ENCODE results near the gene FCHSD2. TPM values are rescaled to one million over a fixed set of nuclear protein-coding genes. Genes with fewer than 3 reads are reported as not detected.

Gene FCHSD2
- total RNA-seq, 2 donors from 2014 or later = 41.1 to 45.0 TPM

GRCh38 chr11:73114110-73114834 lies 27.8 kb downstream of the FCHSD2 start:
- Mint-ChIP-seq H3K36me3 (ENCODE audit: low read depth) (no peaks in the 10 kb centered on the region), H3K27me3 (no peaks in the 10 kb centered on the region), H3K4me3 (no peak overlapping the region), H3K4me1 (peaks cover 8% of the 10 kb centered on the region), H3K27ac (peak overlapping the region; percentile 49)
- no peak for ATAC-seq
- no peaks in the 10 kb centered on the region for H3K9me3 ChIP-seq (ENCODE audit: control insufficient read depth, low read length, poor library complexity, severe bottlenecking)
- DNase-seq = no peak

DNA sequence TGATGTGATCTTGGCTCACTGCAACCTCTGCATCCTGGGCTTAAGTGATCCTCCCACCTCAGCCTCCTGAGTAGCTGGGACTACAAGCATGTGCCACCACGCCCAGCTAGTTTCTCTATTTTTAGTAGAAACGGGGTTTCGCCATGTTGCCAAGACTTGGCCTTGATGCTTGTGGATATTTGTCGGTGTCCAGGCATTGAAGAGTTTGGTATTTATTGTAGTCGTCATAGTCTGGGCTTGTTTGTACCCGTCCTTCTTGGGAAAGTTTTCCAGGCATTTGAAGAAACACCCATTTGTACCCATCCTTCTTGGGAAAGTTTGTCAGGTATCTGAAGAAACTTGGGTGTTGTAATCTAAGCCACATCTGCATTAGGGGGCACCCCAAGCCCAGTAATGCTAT lies 28.7 kb downstream of the FCHSD2 start:
- peak overlapping the region; percentile 49 for H3K27ac Mint-ChIP-seq
- no peak overlapping the region for H3K4me3 Mint-ChIP-seq
- DNase-seq = no peak
- no peak for ATAC-seq
- H3K36me3 Mint-ChIP-seq (ENCODE audit: low read depth) = no peaks in the 10 kb centered on the region
- H3K4me1 Mint-ChIP-seq = peaks cover 8% of the 10 kb centered on the region
- H3K9me3 ChIP-seq (ENCODE audit: control insufficient read depth, low read length, poor library complexity, severe bottlenecking) = no peaks in the 10 kb centered on the region
- no peaks in the 10 kb centered on the region for H3K27me3 Mint-ChIP-seq

GRCh38 chr11:73107597-73107996 lies 34.5 kb downstream of the FCHSD2 start:
- DNase-seq (no peak), ATAC-seq (no peak)
- H3K9me3 ChIP-seq (ENCODE audit: control insufficient read depth, low read length, poor library complexity, severe bottlenecking) = no peaks in the 10 kb centered on the region
- Mint-ChIP-seq H3K27ac (no peak overlapping the region), H3K4me1 (peaks cover 9% of the 10 kb centered on the region), H3K27me3 (no peaks in the 10 kb centered on the region), H3K4me3 (no peak overlapping the region), H3K36me3 (ENCODE audit: low read depth) (no peaks in the 10 kb centered on the region)

DNA sequence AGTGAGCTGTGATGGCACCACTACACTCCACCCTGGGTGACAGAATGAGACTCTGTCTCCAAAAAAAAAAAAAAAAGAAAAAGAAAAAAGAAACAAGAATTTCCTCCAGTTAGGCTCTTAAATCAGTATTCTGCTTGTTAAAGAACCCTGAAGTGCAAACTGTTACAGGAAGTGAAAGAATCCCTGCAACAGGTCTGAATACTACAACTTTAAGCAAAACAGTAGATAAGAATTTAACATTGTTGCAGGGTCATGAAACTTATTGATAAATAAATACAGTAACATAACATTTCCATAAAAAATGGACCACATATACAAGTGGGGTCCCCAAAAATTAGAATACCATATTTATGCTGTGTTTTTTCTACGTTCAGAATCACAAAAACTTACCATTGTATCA lies 35.8 kb downstream of the FCHSD2 start:
- ATAC-seq (no peak), DNase-seq (no peak)
- Mint-ChIP-seq H3K4me1 (peaks cover 4% of the 10 kb centered on the region), H3K36me3 (ENCODE audit: low read depth) (peaks cover 2% of the 10 kb centered on the region), H3K4me3 (no peak overlapping the region), H3K27ac (no peak overlapping the region), H3K27me3 (no peaks in the 10 kb centered on the region)
- H3K9me3 ChIP-seq (ENCODE audit: control insufficient read depth, low read length, poor library complexity, severe bottlenecking) = no peaks in the 10 kb centered on the region

GRCh38 chr11:73100578-73100977 lies 41.5 kb downstream of the FCHSD2 start:
- ATAC-seq (no peak), DNase-seq (no peak)
- Mint-ChIP-seq H3K27ac (no peak overlapping the region), H3K4me3 (no peak overlapping the region), H3K4me1 (peaks cover 29% of the 10 kb centered on the region), H3K27me3 (no peaks in the 10 kb centered on the region), H3K36me3 (ENCODE audit: low read depth) (peaks cover 4% of the 10 kb centered on the region)
- no peaks in the 10 kb centered on the region for H3K9me3 ChIP-seq (ENCODE audit: control insufficient read depth, low read length, poor library complexity, severe bottlenecking)

- Mint-ChIP-seq H3K4me1 (peaks cover 28% of the 10 kb centered on the region), H3K27me3 (no peaks in the 10 kb centered on the region), H3K36me3 (ENCODE audit: low read depth) (peaks cover 4% of the 10 kb centered on the region), H3K27ac (no peak overlapping the region), H3K4me3 (no peak overlapping the region)
- DNase-seq (no peak), ATAC-seq (no peak)
- H3K9me3 ChIP-seq (ENCODE audit: control insufficient read depth, low read length, poor library complexity, severe bottlenecking) = no peaks in the 10 kb centered on the region
Measured at GRCh38 chr11:73099512-73100266, 42.4 kb downstream of the FCHSD2 start.

DNA sequence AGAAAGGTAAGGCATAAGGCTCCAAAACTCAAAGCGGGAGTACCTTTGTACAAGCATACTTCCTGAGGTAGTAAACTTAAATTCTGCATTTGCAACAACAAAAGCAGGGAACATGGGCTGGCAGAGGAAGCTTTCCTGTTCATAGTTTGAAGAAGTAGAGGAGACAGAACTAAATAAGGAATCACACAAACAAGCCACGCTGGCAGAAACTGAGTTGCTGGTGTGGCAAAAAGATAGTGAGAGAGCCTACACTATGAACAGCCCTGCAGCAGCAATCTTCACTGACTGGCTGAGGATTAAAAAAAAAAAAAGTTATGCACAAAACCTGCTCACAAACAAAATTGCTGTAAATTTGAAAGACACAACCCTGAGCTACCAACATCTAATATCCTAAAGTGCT lies 46.5 kb downstream of the FCHSD2 start:
- no peak for DNase-seq
- H3K36me3 Mint-ChIP-seq (ENCODE audit: low read depth) = peaks cover 3% of the 10 kb centered on the region
- no peaks in the 10 kb centered on the region for H3K9me3 ChIP-seq (ENCODE audit: control insufficient read depth, low read length, poor library complexity, severe bottlenecking)
- H3K27ac Mint-ChIP-seq = no peak overlapping the region
- H3K4me3 Mint-ChIP-seq = no peak overlapping the region
- ATAC-seq = no peak
- no peaks in the 10 kb centered on the region for H3K27me3 Mint-ChIP-seq
- peaks cover 34% of the 10 kb centered on the region for H3K4me1 Mint-ChIP-seq

DNA sequence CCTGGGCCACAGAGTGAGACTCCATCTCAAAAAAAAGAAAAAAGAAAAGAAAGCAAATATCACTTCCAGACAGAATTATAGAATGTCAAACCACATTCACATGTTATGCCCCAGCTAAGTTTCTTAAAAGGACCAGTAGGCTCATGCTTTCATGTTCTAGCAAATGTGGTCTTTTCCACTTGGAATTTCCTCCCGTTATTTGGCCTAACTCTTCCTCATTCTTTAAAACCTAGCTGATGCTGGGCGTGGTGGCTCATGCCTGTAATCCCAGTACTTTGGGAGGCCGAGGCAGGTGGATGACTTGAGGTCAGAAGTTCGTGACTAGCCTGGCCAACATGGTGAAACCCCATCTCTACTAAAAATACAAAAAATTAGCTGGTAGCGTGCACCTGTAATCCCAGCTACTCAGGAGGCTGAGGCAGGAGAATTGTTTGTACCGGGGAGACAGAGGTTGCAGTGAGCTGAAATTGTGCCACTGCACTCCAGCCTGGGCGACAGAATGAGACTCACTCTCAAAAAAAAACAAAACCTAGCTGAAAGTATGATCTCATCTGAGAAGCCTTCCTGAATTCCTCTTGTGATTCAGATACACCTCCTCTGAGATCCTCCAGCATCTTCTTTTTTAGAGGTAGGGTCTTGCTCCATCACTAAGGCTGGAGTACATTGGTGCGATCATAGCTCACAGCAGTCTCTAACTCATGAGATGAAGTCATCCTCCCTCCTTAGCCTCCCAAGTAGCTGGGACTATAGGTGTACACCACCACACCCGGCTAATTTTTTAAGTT lies 50.4 kb downstream of the FCHSD2 start:
- ATAC-seq (no peak), DNase-seq (no peak)
- H3K27ac Mint-ChIP-seq = no peak overlapping the region
- H3K36me3 Mint-ChIP-seq (ENCODE audit: low read depth) = no peaks in the 10 kb centered on the region
- no peak overlapping the region for H3K4me3 Mint-ChIP-seq
- peaks cover 27% of the 10 kb centered on the region for H3K4me1 Mint-ChIP-seq
- no peaks in the 10 kb centered on the region for H3K27me3 Mint-ChIP-seq
- no peaks in the 10 kb centered on the region for H3K9me3 ChIP-seq (ENCODE audit: control insufficient read depth, low read length, poor library complexity, severe bottlenecking)

GRCh38 chr11:73087730-73088129 lies 54.4 kb downstream of the FCHSD2 start:
- H3K27me3 Mint-ChIP-seq = no peaks in the 10 kb centered on the region
- no peak for ATAC-seq
- no peak for DNase-seq
- no peak overlapping the region for H3K27ac Mint-ChIP-seq
- H3K36me3 Mint-ChIP-seq (ENCODE audit: low read depth) = peaks cover 3% of the 10 kb centered on the region
- H3K9me3 ChIP-seq (ENCODE audit: control insufficient read depth, low read length, poor library complexity, severe bottlenecking) = no peaks in the 10 kb centered on the region
- peaks cover 16% of the 10 kb centered on the region for H3K4me1 Mint-ChIP-seq
- no peak overlapping the region for H3K4me3 Mint-ChIP-seq

DNA sequence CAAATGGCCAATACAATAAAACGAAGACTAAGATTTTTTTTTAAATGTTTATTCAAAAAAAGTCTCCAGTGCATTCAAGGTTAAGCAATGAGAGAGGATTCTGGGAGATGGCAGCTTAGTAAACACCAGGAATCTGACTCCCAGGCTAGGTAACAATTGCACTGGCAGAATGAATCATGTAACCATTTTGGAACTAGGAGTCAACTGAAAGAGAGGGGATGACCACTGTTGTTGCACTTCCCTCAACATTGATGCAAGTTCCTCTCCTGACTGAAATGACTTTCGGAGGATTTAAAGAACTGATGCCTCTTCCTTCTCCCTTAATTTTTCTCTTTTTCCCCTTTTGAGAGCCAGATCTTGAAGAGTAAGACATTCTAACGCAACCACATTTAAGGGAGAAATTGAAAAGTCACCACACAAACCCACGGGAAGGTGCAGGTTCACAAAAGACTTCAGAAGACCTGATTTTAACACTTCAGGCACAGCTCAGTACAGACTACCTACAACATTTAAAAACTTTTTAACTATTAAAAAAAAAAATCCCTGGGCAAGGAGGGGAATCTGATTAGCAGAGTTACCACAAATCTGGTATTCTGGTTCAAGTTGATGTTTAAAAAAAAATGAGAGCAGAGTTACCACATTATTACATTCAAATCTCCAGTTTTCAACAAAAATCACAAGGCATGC lies 56.8 kb downstream of the FCHSD2 start:
- H3K4me1 Mint-ChIP-seq = peaks cover 10% of the 10 kb centered on the region
- ATAC-seq (no peak), DNase-seq (no peak)
- H3K27ac Mint-ChIP-seq = no peak overlapping the region
- H3K36me3 Mint-ChIP-seq (ENCODE audit: low read depth) = peaks cover 3% of the 10 kb centered on the region
- H3K27me3 Mint-ChIP-seq = no peaks in the 10 kb centered on the region
- peak overlapping the region; percentile 7 for H3K4me3 Mint-ChIP-seq
- H3K9me3 ChIP-seq (ENCODE audit: control insufficient read depth, low read length, poor library complexity, severe bottlenecking) = no peaks in the 10 kb centered on the region

DNA sequence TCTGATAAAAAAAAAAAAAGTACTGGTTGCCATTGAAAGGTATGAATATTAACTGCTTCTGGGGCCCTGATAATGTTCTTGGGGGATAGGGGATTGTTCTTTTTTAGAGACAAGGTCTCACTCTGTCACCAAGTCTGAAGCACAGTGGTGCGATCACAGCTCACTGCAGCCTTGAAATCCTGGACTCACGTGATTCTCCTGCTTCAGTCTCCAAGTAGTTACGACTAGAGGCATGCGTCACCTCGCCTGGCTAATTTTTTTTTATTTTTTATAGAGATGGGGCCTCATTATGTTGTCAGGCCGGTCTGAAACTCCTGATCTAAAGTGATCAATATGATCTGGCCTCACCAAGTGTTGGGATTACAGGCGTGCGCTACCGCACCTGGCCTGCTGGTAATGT lies 63.5 kb downstream of the FCHSD2 start:
- H3K4me3 Mint-ChIP-seq = no peak overlapping the region
- no peak for DNase-seq
- no peaks in the 10 kb centered on the region for H3K27me3 Mint-ChIP-seq
- peaks cover 4% of the 10 kb centered on the region for H3K36me3 Mint-ChIP-seq (ENCODE audit: low read depth)
- H3K4me1 Mint-ChIP-seq = peaks cover 25% of the 10 kb centered on the region
- no peaks in the 10 kb centered on the region for H3K9me3 ChIP-seq (ENCODE audit: control insufficient read depth, low read length, poor library complexity, severe bottlenecking)
- no peak for ATAC-seq
- no peak overlapping the region for H3K27ac Mint-ChIP-seq

GRCh38 chr11:73077454-73077853 lies 64.7 kb downstream of the FCHSD2 start:
- H3K4me3 Mint-ChIP-seq = no peak overlapping the region
- no peaks in the 10 kb centered on the region for H3K9me3 ChIP-seq (ENCODE audit: control insufficient read depth, low read length, poor library complexity, severe bottlenecking)
- no peaks in the 10 kb centered on the region for H3K27me3 Mint-ChIP-seq
- ATAC-seq (no peak), DNase-seq (no peak)
- H3K27ac Mint-ChIP-seq = no peak overlapping the region
- H3K4me1 Mint-ChIP-seq = peaks cover 35% of the 10 kb centered on the region
- peaks cover 4% of the 10 kb centered on the region for H3K36me3 Mint-ChIP-seq (ENCODE audit: low read depth)

DNA sequence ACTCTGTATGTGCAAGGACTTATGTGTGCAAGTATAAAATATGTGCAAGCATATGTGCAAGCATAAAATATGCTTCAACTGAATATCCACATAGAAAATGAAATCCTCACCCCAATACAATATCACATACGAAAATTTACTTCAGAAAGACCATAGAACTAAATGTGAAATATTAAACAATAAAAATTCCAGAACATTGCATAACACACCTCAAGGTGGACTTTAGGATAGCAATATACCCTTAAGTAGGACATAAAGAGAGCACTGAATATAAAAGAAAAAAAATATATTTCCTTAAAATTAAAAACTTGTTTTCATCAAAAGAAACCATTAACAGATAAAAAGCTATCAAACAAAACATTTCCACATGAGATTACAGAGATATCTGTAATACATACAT lies 67.8 kb downstream of the FCHSD2 start:
- Mint-ChIP-seq H3K27ac (no peak overlapping the region), H3K4me1 (peaks cover 39% of the 10 kb centered on the region), H3K4me3 (no peak overlapping the region), H3K36me3 (ENCODE audit: low read depth) (peaks cover 5% of the 10 kb centered on the region), H3K27me3 (no peaks in the 10 kb centered on the region)
- ATAC-seq (no peak), DNase-seq (no peak)
- no peaks in the 10 kb centered on the region for H3K9me3 ChIP-seq (ENCODE audit: control insufficient read depth, low read length, poor library complexity, severe bottlenecking)
